Fibroblast of villous mesenchyme (primary cell): ENCODE measurements around the gene GNL2. TPM values are rescaled to one million over a fixed set of nuclear protein-coding genes. Genes with fewer than 3 reads are reported as not detected.
"Not testable (repeated sequence)": the region's sequence is repeated elsewhere in the genome, so short reads cannot be mapped to it uniquely, and the experiment has no call there.

ENCODE experiments used
- DNase-seq: peaks from one replicate; pipeline ENCODE4 v3.0.0-alpha.2; 2010; ENCODE audit warnings: low read depth
- H3K4me3 ChIP-seq: 2 replicates; pipeline ENCODE4 v1.5.1; 2011; ENCODE audit warnings: low read depth, mild to moderate bottlenecking, low read length
- CTCF ChIP-seq: IDR thresholded peaks from 2 replicates; pipeline ENCODE4 v1.5.1; 2012; ENCODE audit warnings: low read depth, mild to moderate bottlenecking, low read length; ENCODE audit not compliant: insufficient read depth
- total RNA-seq: library from RNA; depleted of rRNA; stranded (reverse); fragments of >200 nt; gene quantifications from 2 replicates; pipeline ENCODE4 v1.2.3, GENCODE V29; 2012

Gene GNL2
- total RNA-seq, 1 donor: 77.7 TPM

DNA sequence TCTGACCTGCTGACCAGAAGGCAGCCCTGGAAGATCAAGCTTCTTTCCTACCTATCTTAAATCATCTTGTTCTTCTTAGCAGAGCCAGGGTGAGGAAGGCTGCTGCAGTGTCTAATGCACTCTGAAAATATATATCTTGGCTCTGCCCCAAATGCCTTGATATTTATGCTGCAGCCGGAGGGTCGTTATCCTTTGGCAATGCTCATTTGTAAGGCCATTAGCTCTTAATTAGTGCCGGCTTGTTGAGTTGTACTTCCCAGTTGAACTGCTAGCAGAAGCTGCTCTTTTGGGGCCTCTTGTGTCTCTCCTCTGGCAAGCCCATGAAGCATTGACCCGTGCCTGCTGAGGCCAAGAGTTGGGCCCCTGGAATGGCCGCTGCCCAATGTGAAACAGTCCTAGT lies 4.2 kb upstream of the GNL2 start:
- DNase-seq: no peak
- TF ChIP-seq CTCF: no peak
- no peak overlapping the region for H3K4me3 ChIP-seq

DNA sequence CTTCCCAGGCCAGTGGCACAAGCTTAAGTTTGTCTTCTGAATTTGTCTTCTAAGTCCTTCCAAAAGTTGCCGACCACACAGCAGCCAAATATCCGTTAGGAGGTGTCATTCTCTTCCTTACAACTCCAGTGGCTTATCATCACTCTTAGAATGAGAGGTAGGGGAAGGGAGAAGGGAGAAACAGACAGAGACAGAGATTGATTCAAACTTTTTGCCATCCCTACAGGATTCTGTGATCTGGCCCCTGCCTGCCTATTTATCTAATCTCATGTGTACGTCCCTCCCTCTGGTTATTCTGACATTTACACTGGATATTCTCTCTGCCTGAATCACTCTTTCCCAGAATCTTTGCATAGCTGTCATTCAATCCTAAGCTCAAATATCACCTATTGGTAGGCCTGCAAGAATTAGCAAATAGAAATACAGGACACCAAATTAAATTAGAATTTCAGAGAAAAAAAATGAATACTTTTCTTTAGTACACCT lies 488 bp upstream of the GNL2 start:
- no peak for TF ChIP-seq CTCF
- no peak for DNase-seq
- peak overlapping the region; percentile 81 for H3K4me3 ChIP-seq

- no peak for TF ChIP-seq CTCF
- DNase-seq: no peak
- peak overlapping the region; percentile 81 for H3K4me3 ChIP-seq
Measured at GRCh38 chr1:37593726-37594125, 2.0 kb downstream of the GNL2 start.

DNA sequence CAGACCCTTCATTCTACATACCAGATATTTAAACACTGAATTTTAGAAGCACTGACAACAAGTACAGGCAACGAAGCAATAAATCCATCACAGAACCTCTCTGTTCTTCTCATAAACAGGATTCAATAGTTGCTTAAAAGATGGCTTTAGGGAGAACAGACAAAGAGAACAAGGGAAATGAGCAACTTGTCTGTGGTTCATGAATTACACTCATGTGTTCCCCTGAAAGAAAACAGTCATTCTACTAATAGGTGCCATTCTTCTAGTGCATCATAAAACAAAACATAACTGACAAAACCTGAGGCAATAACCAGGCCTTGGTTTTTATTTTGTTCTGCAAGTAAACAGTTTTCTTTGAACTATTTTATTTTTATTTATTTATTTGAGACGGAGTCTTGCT lies 6.8 kb downstream of the GNL2 start:
- no peak for TF ChIP-seq CTCF

GRCh38 chr1:37584544-37584943 lies 11.2 kb downstream of the GNL2 start:
- not testable (repeated sequence) for H3K4me3 ChIP-seq, DNase-seq

More for the DNA sequence above, 6.8 kb downstream of the GNL2 start:
- H3K4me3 ChIP-seq: no peak overlapping the region
- no peak for DNase-seq

- DNase-seq: peak; percentile 91
- TF ChIP-seq CTCF: no peak
- no peak overlapping the region for H3K4me3 ChIP-seq
Measured at GRCh38 chr1:37575692-37576091, 20.0 kb downstream of the GNL2 start.

DNA sequence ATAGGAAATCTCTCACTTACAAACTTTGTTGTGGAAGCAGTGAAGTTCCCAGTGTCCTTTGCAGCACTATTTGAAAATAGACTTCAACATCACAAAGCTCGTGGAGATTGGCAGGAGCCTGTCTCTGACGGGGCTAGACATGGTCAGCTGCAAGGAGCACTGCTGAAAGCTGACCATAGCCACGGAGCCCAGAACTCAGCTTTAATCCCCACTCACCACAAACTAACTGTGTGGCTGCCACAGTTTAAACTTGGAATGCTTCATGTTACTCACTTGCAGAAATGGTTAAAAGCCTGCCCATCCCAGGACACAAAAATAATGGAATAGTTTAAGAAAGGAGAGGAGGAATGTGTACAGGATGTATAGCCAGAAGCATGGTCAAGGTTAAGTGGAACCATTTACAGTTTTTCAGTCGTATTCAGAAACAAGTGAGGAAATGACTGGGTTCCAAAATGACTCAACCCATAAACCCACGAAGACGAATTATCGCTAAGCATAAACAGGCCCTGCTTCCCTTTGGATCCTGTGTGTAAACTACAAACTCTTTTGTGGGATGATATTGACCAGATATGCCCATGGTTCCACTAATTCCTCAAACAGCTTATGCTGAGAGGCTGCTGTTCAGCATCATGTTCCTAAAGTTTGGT lies 20.8 kb downstream of the GNL2 start:
- H3K4me3 ChIP-seq: no peak overlapping the region
- TF ChIP-seq CTCF: no peak
- peak; percentile 99 for DNase-seq
